Right lung (tissue), 5 donors: ENCODE results near the gene FBRSL1. TPM values are rescaled to one million over a fixed set of nuclear protein-coding genes. Genes with fewer than 3 reads are reported as not detected.

Source experiments
- DNase-seq, 2 donors: peaks; one replicate each; pipeline ENCODE4 v3.0.0-alpha.2; 2013
- polyA plus RNA-seq, 5 donors: library from polyadenylated mRNA; unstranded; fragments of 120-200 nt; gene quantifications; one replicate each; pipeline versions ENCODE4 v1.2.1 to v1.2.3, GENCODE V29; 2013; ENCODE audit warnings: inconsistent platforms in 1 of 5, low replicate concordance in 1 of 5; ENCODE audit not compliant: insufficient read length in 5 of 5, insufficient read depth in 1 of 5

Gene FBRSL1
- polyA plus RNA-seq, 5 donors = 42.3 to 141 (median 97.3) TPM

DNA sequence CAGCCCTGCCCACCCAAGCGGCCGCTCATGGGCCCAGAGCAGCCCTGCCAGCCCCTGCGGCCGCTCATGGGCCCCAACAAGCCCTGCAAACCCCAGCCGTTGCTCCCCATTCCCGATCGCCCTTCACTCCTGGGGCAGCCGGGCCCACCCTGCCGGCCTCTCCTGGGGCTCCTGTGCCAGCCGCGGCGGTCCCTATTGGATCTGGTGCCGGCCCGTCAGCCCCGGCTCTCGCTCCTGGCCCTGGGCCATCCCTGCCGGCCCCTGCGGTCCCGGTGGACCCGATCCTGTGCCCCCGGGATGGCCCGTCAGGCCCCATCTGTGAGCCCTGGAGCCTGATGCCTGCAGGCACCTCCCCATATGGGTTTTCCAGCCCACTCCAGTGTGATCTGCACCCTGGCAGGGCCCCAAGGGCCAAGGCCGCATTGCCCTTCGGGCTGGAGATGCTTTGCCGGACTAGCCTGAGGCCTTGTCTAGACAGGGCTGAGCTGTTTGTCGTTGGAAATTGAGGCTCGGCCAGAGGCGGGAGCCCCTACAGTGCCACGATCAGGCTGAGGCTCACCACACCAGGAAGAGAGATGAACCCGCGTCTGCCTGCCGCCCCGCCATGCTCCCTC lies 20.3 kb downstream of the FBRSL1 start:
- no peak for DNase-seq

DNA sequence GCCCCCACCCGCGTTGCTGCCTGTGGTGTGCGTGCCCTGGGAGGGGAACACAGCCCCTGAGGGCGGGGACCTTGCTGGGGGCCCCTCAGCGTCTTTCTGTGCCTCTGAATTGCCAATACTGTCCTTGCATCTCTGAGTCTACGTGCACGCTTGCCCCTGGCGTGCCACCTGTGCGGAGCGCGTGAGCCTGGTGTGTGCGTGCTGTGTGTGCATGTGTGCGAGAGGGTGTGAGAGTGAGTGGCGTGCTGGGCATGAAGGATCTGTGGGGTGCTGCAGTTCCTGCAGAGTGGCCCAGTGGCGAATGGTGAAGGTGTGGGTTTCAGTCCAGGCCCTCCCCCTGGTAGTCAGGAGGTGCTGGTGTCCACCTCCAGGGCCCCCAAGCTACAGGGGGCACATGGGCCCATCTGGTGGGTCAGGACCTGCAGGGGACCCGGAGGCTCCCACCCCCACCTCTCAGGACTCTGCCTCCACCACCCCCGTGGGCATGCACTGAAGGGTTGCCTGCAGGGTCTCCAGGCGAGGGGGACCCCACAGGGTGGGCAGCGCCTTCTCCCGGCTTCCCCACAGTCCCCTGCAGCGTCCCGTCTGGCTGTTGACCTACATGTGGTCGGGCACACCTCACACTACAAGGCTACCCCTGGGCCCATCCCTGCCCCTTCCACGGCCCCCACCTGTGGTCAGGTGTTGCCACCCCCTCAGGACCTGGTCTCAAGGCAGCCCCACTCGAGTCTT lies 21.0 kb downstream of the FBRSL1 start:
- DNase-seq = no peak

DNA sequence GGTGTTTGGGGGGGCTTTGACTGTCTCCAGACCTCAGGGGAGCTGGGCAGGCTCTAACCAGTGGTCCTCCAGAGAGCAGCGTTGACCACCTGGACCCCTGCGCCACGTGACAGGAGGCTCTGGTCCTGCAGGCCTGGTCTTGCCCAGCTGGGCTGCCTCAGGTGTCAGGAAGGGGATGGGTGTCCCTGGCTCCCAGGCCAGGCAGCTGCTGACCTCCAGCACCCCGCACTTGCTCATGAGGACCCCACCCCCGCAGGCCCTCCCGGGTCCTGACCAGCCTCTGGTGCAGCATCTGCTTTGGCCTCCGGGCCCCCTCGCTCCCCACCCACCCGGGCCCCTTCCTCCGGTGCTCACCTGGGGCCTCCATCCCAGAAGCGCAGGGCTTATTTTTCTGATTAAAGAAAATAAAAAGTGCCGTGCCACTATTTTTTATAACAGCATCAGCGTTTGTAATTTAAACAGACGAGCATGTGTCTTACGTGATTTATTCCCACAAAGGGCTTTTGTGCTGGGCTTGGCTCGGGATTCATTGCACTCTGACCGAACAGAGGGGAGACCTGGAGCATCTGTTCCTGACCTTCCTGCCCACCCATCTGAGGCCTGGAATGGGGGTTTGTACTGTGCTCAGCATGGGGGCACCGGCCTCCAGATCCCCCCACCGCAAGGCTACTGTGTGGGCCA lies 21.7 kb downstream of the FBRSL1 start:
- DNase-seq = no peak

DNA sequence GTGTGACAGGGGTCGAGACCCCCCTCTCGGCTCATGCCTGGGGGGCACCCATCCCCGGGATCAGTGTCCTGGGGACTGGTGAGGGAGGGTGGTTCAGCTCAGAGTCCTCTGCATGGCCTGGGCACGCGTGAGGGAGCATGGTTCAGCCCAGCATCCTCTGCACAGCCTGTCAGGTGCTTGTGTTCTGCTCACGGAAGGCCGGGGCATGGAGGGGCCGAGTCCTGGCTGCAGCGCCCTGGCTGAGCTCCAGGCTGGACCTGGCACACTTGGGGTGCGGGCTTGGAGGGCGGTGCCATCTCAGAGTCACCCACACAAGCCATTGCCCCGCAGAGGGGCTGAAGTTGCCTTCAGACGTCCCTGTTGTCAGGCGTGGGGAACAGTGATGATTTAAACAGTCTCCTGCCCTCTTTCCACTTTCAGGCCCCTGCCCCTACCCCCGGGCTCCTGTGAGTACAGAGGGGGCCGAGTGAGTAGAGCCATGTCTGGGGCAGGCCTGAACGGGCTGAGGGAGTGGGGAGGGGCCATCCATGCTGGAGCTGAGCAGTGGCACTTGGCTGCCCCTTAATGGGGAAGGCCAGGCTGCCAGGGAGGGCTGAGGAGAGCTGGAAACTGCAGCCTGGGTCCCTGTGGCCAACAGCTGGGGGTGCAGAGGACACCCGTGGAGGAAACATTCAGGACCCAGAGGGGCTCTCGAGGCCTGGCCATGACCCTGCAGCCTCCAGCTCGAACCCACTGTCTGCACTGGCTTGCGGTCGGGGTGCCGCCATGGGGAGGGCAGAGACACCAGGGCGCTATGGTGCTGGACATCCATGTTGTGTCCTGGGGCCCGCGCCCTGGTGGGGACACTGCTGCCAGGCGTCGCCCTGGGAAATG lies 22.5 kb downstream of the FBRSL1 start:
- DNase-seq = no peak

DNA sequence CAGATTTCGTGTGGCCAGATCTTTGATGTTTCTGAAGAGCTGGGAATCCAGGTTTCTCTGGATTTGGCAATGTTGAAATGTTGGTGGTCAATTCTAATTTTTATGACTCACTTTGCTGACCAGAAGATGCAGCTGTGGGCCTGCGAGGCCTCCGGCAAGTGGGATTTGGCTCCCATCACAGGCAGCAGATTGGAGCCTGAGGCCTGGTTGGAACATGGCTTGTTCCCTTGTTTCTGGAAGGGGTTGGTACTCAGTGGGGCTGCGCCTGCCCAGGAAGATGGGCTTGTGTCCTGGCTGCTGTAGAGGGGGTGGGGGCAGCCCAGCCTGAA lies 23.1 kb downstream of the FBRSL1 start:
- no peak for DNase-seq

DNA sequence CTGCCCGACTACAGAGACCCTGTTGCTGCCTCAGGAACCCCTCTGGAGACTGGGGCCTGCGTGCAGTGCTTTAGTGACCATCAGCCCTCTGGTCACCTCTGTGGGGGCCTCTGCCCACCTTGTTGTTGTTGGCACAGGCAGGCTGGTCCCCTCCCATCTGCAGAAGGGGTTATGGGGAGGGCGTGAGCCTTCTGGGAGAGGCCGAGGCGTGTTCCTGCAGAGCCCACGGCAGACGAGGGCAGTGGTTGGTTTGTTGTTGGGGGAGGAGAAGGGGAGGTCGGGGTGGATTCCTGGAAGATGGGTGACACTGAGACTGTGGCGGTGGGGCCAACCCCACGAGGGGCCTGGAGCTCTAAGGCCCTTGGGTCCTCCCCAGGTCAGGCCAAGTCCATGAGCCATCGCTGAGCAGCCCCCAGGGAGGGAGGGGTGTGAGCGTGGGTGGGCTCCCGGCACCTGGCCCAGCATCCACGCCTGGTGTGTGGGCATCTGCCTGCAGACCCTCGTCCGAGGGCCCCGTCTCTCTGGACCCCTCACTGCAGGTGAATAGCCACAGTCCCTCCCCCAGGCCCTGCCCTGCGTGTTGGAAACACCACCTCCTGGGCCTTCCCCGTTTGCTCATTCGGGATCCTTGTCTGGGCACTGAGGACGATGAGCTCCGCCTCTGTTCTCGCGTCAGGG lies 23.6 kb downstream of the FBRSL1 start:
- no peak for DNase-seq

DNA sequence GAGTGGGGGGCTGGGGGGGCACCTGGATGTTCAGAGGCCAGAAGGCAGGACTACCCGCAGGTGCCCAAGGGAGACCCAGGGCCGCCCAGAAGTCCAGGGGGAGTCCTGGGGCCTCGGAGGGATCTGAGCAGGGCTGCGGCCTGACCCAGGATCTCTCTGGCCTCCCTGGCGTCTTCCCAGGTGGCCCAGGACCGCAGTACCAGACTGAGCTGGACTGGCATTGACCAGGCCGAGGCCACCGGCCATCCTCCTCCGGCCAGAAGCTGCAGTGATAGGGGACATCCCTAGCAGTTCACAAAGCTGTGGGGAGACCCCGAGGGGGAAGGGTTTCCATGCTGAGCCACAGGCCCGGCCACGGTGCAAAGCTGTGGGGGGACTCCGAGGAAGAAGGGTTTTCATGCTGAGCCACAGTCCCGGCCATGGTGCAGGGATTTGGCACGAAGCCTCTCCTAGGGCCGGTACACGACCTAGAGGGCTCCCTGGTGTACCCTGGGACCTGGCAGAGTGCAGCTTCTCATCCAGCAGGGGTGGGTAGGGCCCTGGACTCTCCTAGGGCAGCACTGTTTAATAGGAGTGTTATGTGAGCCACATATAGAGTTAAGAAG lies 24.4 kb downstream of the FBRSL1 start:
- no peak for DNase-seq

DNA sequence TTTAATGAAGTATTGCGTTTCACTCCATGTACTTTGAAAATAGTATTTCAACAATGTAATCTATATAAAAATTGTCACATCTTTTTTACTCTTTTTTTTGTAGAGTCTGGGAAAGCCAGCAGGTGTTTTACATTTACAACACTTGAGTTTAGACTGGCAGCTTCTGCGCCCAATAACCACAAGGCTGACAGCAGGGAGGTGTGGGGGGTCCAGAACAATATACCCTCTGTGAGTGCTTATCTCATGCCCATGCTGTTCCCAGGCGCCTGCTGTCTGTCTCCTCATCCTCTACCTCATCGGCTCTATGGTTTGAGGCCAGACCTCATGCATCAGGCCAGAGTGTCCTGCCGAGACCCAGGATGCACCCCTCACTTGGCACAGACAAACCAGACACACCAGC lies 24.9 kb downstream of the FBRSL1 start:
- no peak for DNase-seq

DNA sequence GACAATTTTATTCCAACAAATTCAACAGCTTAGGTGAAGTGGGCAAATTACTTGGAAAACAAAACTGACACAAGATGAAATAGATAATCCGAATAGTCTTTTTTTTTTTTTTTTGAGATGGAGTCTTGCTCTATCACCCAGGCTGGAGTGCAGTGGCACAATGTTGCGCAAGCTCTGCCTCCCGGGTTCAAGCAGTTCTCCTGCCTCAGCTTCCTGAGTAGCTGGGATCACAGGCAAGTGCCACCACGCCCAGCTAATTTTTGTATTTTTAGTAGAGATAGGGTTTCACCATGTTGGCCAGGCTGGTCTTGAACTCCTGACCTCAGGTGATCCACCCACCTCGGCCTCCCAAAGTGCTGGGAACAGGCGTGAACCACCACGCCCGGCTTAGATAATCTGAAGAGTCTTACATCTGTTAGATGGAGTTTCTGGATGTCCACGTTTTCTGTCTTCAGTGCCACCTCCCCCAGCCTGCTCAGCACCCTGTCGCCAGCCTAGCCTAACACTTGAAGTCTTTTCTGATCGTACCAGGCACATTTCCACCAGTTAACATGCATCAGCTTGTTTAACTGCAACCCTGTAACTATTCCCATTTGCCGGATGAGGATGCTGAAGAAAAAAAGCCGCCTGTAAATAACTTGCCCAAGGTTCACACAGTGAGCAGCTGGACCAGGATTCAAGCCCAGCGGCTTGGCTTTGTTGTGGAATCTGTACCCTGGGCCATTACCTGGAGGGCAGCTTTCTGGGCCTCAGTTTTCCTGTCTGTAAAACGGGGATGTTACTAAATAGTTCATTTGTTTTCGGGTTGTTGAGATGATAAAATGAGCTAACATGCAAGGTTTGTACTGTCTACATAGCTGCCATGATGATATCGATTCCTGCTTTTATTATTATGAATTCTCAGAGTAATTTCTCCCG lies 26.4 kb downstream of the FBRSL1 start:
- DNase-seq = no peak

DNA sequence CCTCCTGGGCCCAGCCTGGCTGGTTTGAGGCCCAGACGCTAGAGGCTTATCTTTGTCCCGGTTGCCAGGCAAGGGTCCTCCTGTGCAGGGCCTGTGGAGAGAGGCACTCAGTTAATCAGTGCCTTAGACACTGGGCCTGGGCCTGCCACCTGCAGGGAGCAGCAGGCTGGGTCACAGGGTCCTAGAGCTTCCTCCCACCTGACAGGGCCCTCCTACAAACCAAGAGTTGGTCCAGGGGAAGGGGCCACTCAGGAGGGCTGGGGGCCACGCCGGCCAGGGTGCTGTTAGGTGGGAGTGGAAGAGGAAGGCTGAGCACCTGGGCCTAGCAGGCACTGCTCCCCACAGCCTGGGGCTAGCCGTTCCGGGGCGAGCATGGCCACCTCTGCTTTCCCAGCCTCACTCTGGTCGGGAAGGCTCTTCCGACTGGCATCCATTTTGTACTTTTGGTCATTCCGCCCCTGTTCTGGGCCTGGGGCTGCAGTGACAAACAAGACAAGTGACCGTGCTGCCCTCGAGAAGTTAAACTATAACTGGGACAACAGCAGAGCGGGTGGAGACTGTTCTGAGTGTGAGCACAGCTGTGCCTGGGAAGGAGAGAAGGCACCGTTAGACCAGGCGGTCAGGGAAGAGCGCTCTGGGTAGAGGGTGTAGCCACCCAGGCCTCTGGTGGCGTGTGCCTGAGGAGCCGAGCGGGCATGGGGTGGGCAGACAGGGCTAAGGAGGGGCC lies 27.2 kb downstream of the FBRSL1 start:
- DNase-seq = peak in 1 of 2 donors; percentile 39

DNA sequence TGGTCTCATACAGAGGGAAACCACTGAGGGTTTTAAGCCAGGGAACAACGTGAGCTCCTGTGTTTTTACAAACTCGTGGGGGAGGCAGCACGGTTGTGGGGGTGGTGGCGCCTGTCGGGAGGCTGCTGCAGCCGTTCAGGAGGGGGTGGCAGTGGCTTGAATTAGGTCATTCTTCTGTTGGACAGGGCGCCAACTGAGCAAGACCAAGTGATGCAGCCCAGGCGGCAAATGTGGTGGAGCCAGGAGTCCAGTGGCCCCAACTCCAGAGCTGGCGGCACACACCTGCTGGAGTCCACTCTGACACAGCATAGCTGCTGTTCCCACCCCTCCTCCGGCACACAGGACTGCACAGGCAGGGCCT lies 27.8 kb downstream of the FBRSL1 start:
- DNase-seq = no peak

DNA sequence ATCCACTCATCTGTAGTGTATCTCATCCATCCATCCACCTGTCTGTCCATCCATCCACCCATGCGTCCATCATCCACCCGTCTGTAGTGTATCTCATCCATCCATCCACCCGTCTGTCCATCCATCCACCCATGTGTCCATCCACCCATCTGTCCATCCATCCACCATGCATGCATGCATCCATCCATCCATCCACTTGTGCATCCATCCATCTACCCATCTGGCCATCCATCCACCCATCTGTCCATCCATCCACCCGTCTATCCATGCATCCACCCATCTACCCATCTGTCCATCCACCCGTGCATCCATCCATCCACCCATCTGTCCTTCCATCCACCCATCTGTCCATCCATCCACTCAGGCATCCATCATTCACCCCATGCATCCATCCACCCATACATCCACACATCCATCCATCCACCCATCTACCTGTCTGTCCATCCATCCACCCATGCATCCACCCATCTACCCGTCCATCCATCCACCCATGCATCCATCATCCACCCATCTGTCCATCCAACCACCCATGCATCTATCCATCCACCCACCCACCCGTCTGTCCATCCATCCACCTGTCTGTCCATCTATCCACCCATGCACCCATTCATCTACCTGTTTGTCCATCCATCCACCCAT lies 28.5 kb downstream of the FBRSL1 start:
- DNase-seq = no peak

DNA sequence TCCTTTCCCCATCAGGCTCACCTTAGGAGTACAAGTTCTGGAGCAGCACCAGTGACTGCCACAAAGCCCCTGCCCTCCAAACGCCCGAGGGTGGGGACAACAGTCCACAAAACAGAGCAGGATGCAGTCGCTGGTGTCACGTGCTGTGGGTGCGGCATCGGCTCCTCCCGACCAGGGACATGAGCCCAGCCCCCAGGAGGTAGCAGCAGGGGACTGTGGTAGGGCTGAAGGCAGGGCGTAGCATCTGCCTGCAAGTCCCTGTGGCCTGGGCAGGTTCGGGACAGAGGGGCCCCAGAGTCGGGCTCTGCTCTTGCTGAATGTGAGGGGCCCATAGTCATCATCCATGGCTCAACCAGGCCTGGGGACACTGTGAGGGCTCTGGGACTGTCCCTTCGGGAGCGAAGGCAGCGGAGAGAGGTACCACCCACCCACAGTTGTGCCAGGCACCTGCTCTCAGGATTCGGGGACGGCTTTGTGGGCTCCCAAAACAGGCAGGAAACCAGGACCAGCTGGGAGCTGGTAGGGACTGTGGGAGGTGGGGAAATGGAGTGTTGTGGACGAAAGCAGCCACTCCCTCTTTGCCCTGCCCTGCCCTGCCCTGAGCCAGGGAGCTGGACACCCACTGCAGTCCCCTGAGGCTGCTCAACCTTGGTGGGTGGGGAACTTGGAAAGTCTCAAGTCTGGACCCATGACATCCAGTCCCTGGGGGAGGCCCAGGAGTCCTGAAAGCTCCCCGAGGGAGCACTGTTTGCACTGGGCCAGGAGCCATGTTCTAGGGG lies 30.7 kb downstream of the FBRSL1 start:
- DNase-seq = no peak

DNA sequence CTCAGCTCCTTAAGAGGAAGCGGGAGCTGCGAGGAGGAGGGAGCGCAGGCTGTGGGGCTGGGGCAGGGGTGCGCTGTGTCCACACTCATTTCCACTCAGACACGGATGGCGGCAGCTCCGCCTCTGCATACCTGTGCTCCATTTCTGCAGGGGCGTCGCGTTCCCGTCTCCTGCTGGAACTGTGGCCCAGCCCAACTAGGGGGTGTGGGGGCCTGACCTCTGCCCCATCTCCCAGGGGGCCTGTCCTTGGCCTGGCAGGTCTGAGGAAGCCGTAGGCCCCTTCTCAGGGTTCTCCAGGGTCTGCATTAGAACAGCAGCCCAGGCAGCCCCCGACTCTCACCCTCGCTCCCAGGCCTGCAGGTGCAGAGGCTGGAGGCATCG lies 31.2 kb downstream of the FBRSL1 start:
- no peak for DNase-seq

DNA sequence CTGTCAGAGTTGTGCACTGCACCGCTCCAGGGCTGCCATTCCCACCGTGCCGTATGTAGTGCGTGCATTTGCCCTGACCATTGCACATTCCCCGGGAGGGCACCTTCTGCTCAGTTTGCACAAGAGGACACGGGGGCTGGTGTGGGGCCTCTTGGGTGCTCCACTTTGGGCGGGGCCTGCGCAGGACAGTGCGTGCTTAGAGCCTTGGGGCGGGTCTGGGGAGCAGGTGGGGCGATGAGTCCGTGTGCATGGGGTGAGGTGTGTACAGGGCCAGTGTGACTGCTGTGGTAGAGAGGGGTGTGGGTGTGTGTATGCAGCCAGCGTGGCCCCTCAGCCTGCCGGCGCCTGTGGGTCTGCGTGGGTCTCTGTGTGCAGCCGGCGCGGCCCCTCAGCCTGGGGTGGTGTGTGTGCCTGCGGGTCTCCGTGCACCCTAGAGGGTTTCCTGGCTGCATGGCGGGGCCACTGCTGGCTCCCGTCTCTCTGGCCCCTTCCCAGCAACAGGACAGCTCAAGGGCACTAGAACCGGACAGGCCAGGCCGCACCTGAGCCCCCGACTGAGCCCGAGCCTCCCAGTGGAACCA lies 31.9 kb downstream of the FBRSL1 start:
- DNase-seq = no peak

DNA sequence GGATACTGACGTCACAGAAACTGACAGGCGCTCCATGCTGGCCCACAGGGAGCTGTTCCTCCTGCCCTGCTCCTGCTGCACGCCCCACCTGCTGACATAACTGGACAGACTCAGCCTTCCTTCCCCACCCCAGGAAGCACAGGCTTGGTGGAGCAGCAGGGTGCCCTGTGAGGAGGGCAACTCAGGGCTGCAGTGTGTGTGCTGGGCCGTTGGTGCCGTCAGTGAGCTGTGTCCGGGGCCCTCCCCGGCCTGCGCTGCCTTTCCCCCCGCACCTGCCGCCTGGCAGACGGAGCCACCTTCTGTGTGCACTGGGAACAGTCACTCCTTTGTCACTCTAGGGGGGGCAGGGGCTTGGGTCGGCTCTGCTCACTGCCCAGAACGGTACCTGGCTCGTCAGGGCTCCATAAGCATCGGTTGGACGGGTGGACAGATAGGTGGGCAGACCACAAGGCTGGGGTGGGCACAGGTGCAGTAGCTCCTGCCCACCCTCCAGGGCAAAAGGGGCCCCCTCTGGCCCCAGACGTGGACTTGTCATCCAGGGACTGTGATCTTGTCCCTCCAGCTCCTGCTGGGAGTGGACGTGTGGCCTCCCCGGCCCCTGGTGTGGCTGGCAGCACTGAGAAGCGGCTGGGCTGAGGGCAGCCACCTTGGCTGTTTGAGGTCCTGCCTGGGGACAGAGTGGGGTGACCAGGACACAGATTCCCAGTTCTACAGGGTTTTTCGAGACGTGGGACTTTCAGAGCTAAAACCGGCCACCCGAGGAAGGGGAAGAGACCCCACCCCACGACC lies 32.8 kb downstream of the FBRSL1 start:
- DNase-seq = no peak
